Naive thymus-derived CD4-positive, alpha-beta T cell (primary cell): ENCODE measurements around the gene YWHAE. TPM values are rescaled to one million over a fixed set of nuclear protein-coding genes. Genes with fewer than 3 reads are reported as not detected.

Experiments
- ATAC-seq: fragments of 150-1000 bp; cut with Tn5 transposase; 2 replicates; pipeline ENCODE4 v1.10.0; 2021; ENCODE audit warnings: mild to moderate bottlenecking, moderate library complexity
- CTCF ChIA-PET: fragments of 350-600 bp; sonication (Branson Sonifier 250); formaldehyde crosslinking; loops from one replicate; lab custom pipeline; 2021; ENCODE audit warnings: antibody characterized with exemption; lab: Charles Lee
- POLR2A ChIA-PET: fragments of 350-600 bp; sonication (Branson Sonifier 250); formaldehyde crosslinking; loops from one replicate; lab custom pipeline; 2021; ENCODE audit warnings: antibody characterized with exemption, inconsistent platforms; lab: Charles Lee
- DNase-seq, 9 donors: peaks; one replicate each; pipeline versions ENCODE4 v3.0.0 to v3.0.0-alpha.2; 2020 to 2022; ENCODE audit warnings: mixed read lengths in 1 of 9
- H3K27ac ChIP-seq: one replicate; pipeline ENCODE4 v1.7.0; 2013; ENCODE audit warnings: mild to moderate bottlenecking, low read depth, low read length, moderate library complexity
- H3K27me3 ChIP-seq, 2 donors: one replicate each; pipeline ENCODE4 v1.7.0; 2013; ENCODE audit warnings: low read length in 2 of 2, mild to moderate bottlenecking in 2 of 2, moderate library complexity in 2 of 2; ENCODE audit not compliant: control insufficient read depth in 2 of 2, insufficient read depth in 2 of 2
- H3K36me3 ChIP-seq, 3 experiments: 1 replicate in 2 of 3; 2 replicates in 1 of 3; pipeline ENCODE4 v1.7.0; 2013; ENCODE audit warnings: low read length in 3 of 3, mild to moderate bottlenecking in 3 of 3, moderate library complexity in 1 of 3; ENCODE audit not compliant: insufficient read depth in 3 of 3, control insufficient read depth in 2 of 3
- H3K4me1 ChIP-seq, 2 donors: one replicate each; pipeline ENCODE4 v1.7.0; 2013; ENCODE audit warnings: low read length in 2 of 2, mild to moderate bottlenecking in 2 of 2, moderate library complexity in 1 of 2; ENCODE audit not compliant: control insufficient read depth in 2 of 2, insufficient read depth in 2 of 2
- H3K4me3 ChIP-seq: 2 replicates; pipeline ENCODE4 v1.7.0; 2013; ENCODE audit warnings: mild to moderate bottlenecking, low read length
- H3K9me3 ChIP-seq, 3 experiments: 1 replicate in 2 of 3; 2 replicates in 1 of 3; pipeline ENCODE4 v1.7.0; 2013; ENCODE audit warnings: low read length in 3 of 3; ENCODE audit not compliant: control insufficient read depth in 2 of 3
- H3K27ac Mint-ChIP-seq, 9 donors: one replicate each; pipeline ENCODE4 v1.8.0; 2020 to 2022; ENCODE audit warnings: mixed read lengths in 9 of 9, mild to moderate bottlenecking in 8 of 9, moderate library complexity in 5 of 9, inconsistent platforms in 2 of 9
- H3K27me3 Mint-ChIP-seq, 5 donors: one replicate each; pipeline ENCODE4 v1.8.0; 2021 to 2022; ENCODE audit warnings: mixed read lengths in 5 of 5, mild to moderate bottlenecking in 1 of 5
- H3K36me3 Mint-ChIP-seq, 5 donors: one replicate each; pipeline ENCODE4 v1.8.0; 2020 to 2022; ENCODE audit warnings: mixed read lengths in 5 of 5, mild to moderate bottlenecking in 3 of 5, inconsistent platforms in 1 of 5
- H3K4me1 Mint-ChIP-seq, 7 donors: one replicate each; pipeline ENCODE4 v1.8.0; 2020 to 2022; ENCODE audit warnings: mixed read lengths in 7 of 7, mild to moderate bottlenecking in 3 of 7, inconsistent platforms in 1 of 7
- H3K4me3 Mint-ChIP-seq, 10 donors: one replicate each; pipeline ENCODE4 v1.8.0; 2020 to 2022; ENCODE audit warnings: mild to moderate bottlenecking in 10 of 10, mixed read lengths in 10 of 10, moderate library complexity in 6 of 10, inconsistent platforms in 2 of 10
- H3K9me3 Mint-ChIP-seq, 11 donors: one replicate each; pipeline ENCODE4 v1.8.0; 2020 to 2022; ENCODE audit warnings: mixed read lengths in 11 of 11, mild to moderate bottlenecking in 4 of 11, inconsistent platforms in 1 of 11, moderate library complexity in 1 of 11
- intact Hi-C, 2 donors: fragments of 100-400 bp; cut with micrococcal nuclease; formaldehyde crosslinking; loops; one replicate each; pipeline ENCODE4 v1.15.1; 2023
- polyA plus RNA-seq, 2 donors: library from polyadenylated mRNA; unstranded; fragments of 300-500 nt; fragmentation: Illumina TruSeq; gene quantifications; one replicate each; pipeline ENCODE4 v1.2.3, GENCODE V29; 2021
- total RNA-seq, 6 experiments: library from RNA in 5 of 6; stranded (reverse) in 5 of 6; gene quantifications; 1 replicate in 5 of 6; 2 replicates in 1 of 6; pipeline ENCODE4 v1.2.3 and lab custom pipeline; 2021 to 2026

The YWHAE gene
- total and polyA plus RNA-seq, 7 experiments from 2014 or later, result 30.6 to 317 (median 127) TPM

- DNase-seq (no peak), ATAC-seq (no peak)
- intact Hi-C loops, result loop anchor here in 1 of 2 donors (2.0 kb wide), 1 partner anchor 32 kb away; no protein-coding TSS in a partner anchor
- no peak overlapping the region for H3K4me3 ChIP-seq
- ChIA-PET POLR2A (no interaction called here), CTCF (no interaction called here)
- H3K9me3 ChIP-seq, result no peaks in the 10 kb centered on the region
- H3K36me3 Mint-ChIP-seq, result no peaks in the 10 kb centered on the region
- H3K27me3 Mint-ChIP-seq, result peaks cover 0 to 8% (median 0%) of the 10 kb centered on the region in 5 donors
- H3K4me3 Mint-ChIP-seq, result no peak overlapping the region
- peaks cover 0 to 12% of the 10 kb centered on the region in 2 donors for H3K4me1 ChIP-seq
- H3K27ac Mint-ChIP-seq, result no peak overlapping the region
- no peak overlapping the region for H3K27ac ChIP-seq
- no peaks in the 10 kb centered on the region for H3K9me3 Mint-ChIP-seq
- no peaks in the 10 kb centered on the region for H3K36me3 ChIP-seq
- H3K27me3 ChIP-seq, result no peaks in the 10 kb centered on the region
- peaks cover 4 to 15% (median 12%) of the 10 kb centered on the region in 7 donors for H3K4me1 Mint-ChIP-seq
Observed at GRCh38 chr17:1328437-1328836, 71.6 kb downstream of the YWHAE start.

GRCh38 chr17:1325766-1326165, 74.3 kb downstream of the YWHAE start:
- H3K4me3 Mint-ChIP-seq, result no peak overlapping the region
- no peaks in the 10 kb centered on the region for H3K36me3 ChIP-seq
- no peaks in the 10 kb centered on the region for H3K9me3 Mint-ChIP-seq
- no peaks in the 10 kb centered on the region for H3K27me3 ChIP-seq
- H3K36me3 Mint-ChIP-seq, result no peaks in the 10 kb centered on the region
- H3K27me3 Mint-ChIP-seq, result peaks cover 0 to 14% (median 5%) of the 10 kb centered on the region in 5 donors
- no peak overlapping the region for H3K27ac Mint-ChIP-seq
- intact Hi-C loops, result no loop called here
- POLR2A ChIA-PET, result no interaction called here
- ATAC-seq (no peak), DNase-seq (no peak)
- H3K4me3 ChIP-seq, result no peak overlapping the region
- no peaks in the 10 kb centered on the region for H3K4me1 Mint-ChIP-seq
- CTCF ChIA-PET, result no interaction called here
- no peaks in the 10 kb centered on the region for H3K9me3 ChIP-seq
- H3K4me1 ChIP-seq, result no peaks in the 10 kb centered on the region
- no peak overlapping the region for H3K27ac ChIP-seq

GRCh38 chr17:1324201-1324771, 75.7 kb downstream of the YWHAE start:
- no peak overlapping the region for H3K27ac ChIP-seq
- Mint-ChIP-seq H3K4me1 (no peaks in the 10 kb centered on the region), H3K9me3 (no peaks in the 10 kb centered on the region), H3K36me3 (no peaks in the 10 kb centered on the region), H3K4me3 (peak overlapping the region in 5 of 10 donors; percentile 5 to 60 (median 58)), H3K27me3 (peaks cover 1 to 22% (median 13%) of the 10 kb centered on the region in 5 donors), H3K27ac (peak overlapping the region in 3 of 9 donors; percentile 15 to 65 (median 60))
- intact Hi-C loops, result no loop called here
- no peaks in the 10 kb centered on the region for H3K27me3 ChIP-seq
- peak in 1 of 9 donors; percentile 34 for DNase-seq
- no peaks in the 10 kb centered on the region for H3K9me3 ChIP-seq
- H3K4me3 ChIP-seq, result no peak overlapping the region
- no peaks in the 10 kb centered on the region for H3K36me3 ChIP-seq
- CTCF ChIA-PET, result no interaction called here
- POLR2A ChIA-PET, result no interaction called here
- no peaks in the 10 kb centered on the region for H3K4me1 ChIP-seq
- ATAC-seq, result no peak

- Mint-ChIP-seq H3K4me1 (no peaks in the 10 kb centered on the region), H3K27me3 (peaks cover 4 to 22% (median 13%) of the 10 kb centered on the region in 5 donors), H3K27ac (no peak overlapping the region), H3K36me3 (no peaks in the 10 kb centered on the region), H3K9me3 (no peaks in the 10 kb centered on the region), H3K4me3 (no peak overlapping the region)
- DNase-seq, result no peak
- ATAC-seq, result no peak
- POLR2A ChIA-PET, result no interaction called here
- Histone ChIP-seq H3K4me3 (no peak overlapping the region), H3K4me1 (no peaks in the 10 kb centered on the region), H3K27me3 (no peaks in the 10 kb centered on the region), H3K36me3 (no peaks in the 10 kb centered on the region), H3K9me3 (no peaks in the 10 kb centered on the region), H3K27ac (no peak overlapping the region)
- CTCF ChIA-PET, result no interaction called here
- intact Hi-C loops, result no loop called here
Observed at GRCh38 chr17:1323336-1323735, 76.7 kb downstream of the YWHAE start.

- Mint-ChIP-seq H3K4me3 (no peak overlapping the region), H3K36me3 (no peaks in the 10 kb centered on the region), H3K27me3 (peaks cover 4 to 22% (median 13%) of the 10 kb centered on the region in 5 donors), H3K4me1 (no peaks in the 10 kb centered on the region), H3K9me3 (no peaks in the 10 kb centered on the region), H3K27ac (no peak overlapping the region)
- no peaks in the 10 kb centered on the region for H3K36me3 ChIP-seq
- H3K4me3 ChIP-seq, result no peak overlapping the region
- no peaks in the 10 kb centered on the region for H3K27me3 ChIP-seq
- no peak overlapping the region for H3K27ac ChIP-seq
- intact Hi-C loops, result no loop called here
- ChIA-PET CTCF (interaction anchor here (1.1 kb wide), 1 partner anchor 9 kb away, joined by 3 read pairs; no protein-coding TSS in a partner anchor), POLR2A (interaction anchor here (0.6 kb wide), 1 partner anchor 282 kb away, joined by 3 read pairs; no protein-coding TSS in a partner anchor)
- ATAC-seq, result no peak
- no peaks in the 10 kb centered on the region for H3K4me1 ChIP-seq
- no peak for DNase-seq
- H3K9me3 ChIP-seq, result no peaks in the 10 kb centered on the region
Observed at GRCh38 chr17:1322480-1322879, 77.5 kb downstream of the YWHAE start.

GRCh38 chr17:1322014-1322428, 78.0 kb downstream of the YWHAE start:
- ATAC-seq (no peak), DNase-seq (no peak)
- H3K27me3 ChIP-seq, result no peaks in the 10 kb centered on the region
- H3K4me1 Mint-ChIP-seq, result no peaks in the 10 kb centered on the region
- H3K4me1 ChIP-seq, result no peaks in the 10 kb centered on the region
- H3K27me3 Mint-ChIP-seq, result peaks cover 4 to 22% (median 13%) of the 10 kb centered on the region in 5 donors
- CTCF ChIA-PET, result interaction anchor here (1.1 to 2.0 kb wide), 2 partner anchors 9 to 10 kb away, joined by 3 to 4 read pairs; no protein-coding TSS in a partner anchor
- POLR2A ChIA-PET, result interaction anchor here (0.6 kb wide), 1 partner anchor 283 kb away, joined by 3 read pairs; no protein-coding TSS in a partner anchor
- intact Hi-C loops, result no loop called here
- H3K36me3 Mint-ChIP-seq, result no peaks in the 10 kb centered on the region
- H3K9me3 Mint-ChIP-seq, result no peaks in the 10 kb centered on the region
- no peaks in the 10 kb centered on the region for H3K36me3 ChIP-seq
- no peaks in the 10 kb centered on the region for H3K9me3 ChIP-seq
- H3K27ac ChIP-seq, result no peak overlapping the region
- no peak overlapping the region for H3K4me3 Mint-ChIP-seq
- H3K27ac Mint-ChIP-seq, result no peak overlapping the region
- no peak overlapping the region for H3K4me3 ChIP-seq

- Mint-ChIP-seq H3K36me3 (no peaks in the 10 kb centered on the region), H3K9me3 (no peaks in the 10 kb centered on the region), H3K4me3 (no peak overlapping the region), H3K27me3 (peaks cover 7 to 37% (median 17%) of the 10 kb centered on the region in 5 donors), H3K4me1 (no peaks in the 10 kb centered on the region), H3K27ac (no peak overlapping the region)
- Histone ChIP-seq H3K27me3 (no peaks in the 10 kb centered on the region), H3K4me3 (no peak overlapping the region), H3K4me1 (no peaks in the 10 kb centered on the region), H3K9me3 (no peaks in the 10 kb centered on the region), H3K27ac (no peak overlapping the region), H3K36me3 (no peaks in the 10 kb centered on the region)
- ATAC-seq (no peak), DNase-seq (no peak)
- POLR2A ChIA-PET, result no interaction called here
- CTCF ChIA-PET, result no interaction called here
- intact Hi-C loops, result no loop called here
Observed at GRCh38 chr17:1315891-1316403, 84.1 kb downstream of the YWHAE start.
